Fibroblast of gingiva (primary cell): ENCODE data around the gene IREB2.
"Not testable (repeated sequence)": the region's sequence is repeated elsewhere in the genome, so short reads cannot be mapped to it uniquely, and the experiment has no call there.

Experiments used
- DNase-seq: peaks from one replicate; pipeline ENCODE4 v3.0.0-alpha.2; 2011; ENCODE audit warnings: low read depth

Gene IREB2

DNA sequence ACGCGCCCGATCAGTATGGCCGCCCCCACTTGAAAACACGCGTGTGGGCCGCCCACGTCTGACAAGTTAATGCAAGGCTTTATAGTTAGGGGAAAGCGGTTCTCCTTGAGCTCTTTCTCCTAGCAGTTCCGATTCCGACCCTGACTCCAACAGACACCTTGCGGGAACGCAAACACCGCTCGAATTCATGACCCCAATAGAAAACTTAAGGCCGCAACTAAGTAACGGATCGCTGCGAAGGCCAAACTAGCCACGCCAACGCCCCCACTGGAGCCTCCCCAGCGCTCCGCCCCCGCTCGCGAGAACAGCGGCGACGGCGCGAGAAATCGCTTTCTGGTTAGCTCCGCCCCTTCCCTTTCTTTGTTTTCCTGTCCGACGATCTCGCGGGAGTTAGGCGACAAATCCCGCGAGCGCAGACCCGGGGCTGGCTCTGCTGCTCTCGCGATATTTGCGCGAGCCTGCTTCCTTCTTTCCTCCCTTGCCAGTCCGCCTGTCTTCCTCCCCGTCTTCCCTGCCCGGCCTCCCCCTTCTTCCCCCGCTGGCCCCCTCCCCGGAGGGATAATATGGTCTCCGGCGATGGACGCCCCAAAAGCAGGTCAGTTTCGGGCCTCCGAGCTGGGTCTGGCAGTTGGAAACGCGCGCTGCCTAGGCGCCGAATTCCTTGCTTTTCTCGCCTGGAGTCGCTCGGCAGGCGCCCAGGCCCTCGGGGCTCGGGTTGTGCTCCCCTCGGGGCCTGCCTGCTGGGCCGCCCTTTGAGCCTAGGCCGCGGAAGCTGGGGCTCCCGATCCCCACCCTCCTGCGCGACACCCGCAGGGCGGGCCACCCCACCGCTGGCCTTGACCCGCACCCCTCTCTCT lies at the start of gene IREB2:
Gene IREB2, plus strand, starts transcription at position 455 of the 857 bp plus-strand sequence. Its CDS starts 122 bp downstream, at position 577.
- peak; percentile 98 for DNase-seq

DNA sequence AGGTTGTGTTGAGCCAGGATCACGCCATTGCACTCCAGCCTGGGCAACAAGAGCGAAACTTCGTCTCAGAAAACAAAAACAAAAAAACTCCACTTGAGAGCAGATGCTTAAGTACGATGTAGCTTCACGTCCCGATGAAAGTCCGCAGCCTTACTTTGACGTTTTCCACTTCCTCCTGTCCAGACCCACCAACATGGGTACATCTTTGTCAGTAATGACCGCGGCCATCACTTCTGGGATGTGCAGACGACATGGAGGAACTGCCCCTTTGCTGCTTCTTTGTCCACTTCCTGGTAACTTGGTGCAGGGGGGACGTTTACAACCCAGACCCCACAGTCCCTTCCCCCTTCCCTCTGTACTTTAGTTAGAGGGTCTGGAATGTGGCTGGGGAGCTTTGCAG lies 49.2 kb upstream of the IREB2 start:
- DNase-seq = no peak

DNA sequence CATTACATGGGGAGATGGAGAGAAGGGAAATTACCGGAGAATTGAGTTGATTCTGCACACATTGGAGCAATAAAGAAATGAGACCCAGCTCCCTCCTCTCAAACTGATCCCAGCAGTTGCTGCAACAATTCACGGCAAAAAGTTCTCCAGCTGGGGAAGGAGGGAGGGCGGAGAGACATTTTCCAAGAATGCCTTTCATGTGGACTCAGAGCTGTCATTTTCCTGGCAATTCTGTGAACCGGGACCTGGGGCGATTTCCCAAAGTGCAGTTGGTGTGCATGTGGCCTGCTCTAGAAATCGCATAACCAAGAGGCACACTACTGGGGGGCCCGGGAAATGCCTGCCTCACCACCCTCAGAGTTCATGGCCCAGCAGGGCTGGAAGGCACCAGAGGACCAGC lies 48.7 kb upstream of the IREB2 start:
- peak; percentile 68 for DNase-seq

GRCh38 chr15:78389738-78390137 lies 48.3 kb upstream of the IREB2 start:
- DNase-seq = no peak

- no peak for DNase-seq
Measured at GRCh38 chr15:78390242-78390641, 47.8 kb upstream of the IREB2 start.

DNA sequence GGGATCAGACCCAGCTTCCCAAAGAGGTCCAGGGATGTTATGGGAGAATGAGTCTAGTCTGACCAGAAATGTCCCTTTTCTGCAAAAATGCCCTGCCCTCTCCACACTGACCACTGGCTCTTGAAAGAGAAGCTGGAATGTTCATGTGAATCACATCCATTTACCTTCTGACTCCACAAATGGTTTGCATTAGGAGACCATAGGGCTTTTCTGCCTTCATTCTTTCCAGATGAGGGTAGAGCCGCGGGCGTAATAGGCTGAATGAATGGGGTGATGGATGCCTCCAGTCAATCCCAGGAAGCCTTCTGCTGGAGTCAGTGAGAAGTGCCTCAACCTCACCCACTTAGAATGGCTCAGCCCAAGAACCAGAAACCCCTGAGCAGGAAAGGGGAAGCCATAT lies 47.2 kb upstream of the IREB2 start:
- DNase-seq = peak; percentile 53

DNA sequence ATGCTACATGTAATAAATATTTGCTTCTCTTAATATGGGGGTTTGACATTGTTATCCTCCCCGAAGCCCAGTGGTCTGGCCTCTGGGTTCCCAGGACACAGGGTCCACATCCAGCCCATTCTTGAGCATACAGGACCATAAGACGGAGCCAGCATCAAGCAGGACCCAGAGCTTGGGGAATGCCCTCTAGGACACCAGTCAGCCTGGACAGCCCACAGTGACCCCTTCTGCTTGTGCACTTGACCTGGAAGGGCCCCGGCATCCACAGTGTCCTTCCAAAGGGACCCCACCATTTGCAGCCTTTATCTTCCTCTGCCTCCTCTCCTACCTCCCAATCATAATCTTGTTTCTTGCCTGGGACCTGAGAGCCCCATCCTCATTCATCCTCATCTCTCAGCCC lies 46.2 kb upstream of the IREB2 start:
- DNase-seq = no peak

GRCh38 chr15:78392430-78392829 lies 45.6 kb upstream of the IREB2 start:
- no peak for DNase-seq

DNA sequence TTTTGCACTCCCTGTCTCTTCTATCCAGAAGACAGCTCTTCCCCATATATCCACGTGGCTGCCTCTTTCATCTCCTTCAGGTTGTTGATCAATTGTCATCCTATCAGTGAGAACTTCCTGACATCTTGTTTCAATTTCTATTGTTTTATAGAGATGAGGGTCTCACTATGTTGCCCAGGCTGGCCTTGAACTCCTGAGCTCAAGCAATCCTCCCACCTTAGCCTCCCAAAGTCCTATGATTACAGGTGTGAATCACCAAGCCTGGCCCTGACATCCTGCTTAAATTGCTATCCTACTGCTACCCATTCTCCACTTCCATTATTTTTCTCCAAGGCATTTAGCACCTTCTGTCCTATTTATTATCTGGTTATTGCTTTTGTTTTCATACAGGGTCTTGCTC lies 44.9 kb upstream of the IREB2 start:
- no peak for DNase-seq

DNA sequence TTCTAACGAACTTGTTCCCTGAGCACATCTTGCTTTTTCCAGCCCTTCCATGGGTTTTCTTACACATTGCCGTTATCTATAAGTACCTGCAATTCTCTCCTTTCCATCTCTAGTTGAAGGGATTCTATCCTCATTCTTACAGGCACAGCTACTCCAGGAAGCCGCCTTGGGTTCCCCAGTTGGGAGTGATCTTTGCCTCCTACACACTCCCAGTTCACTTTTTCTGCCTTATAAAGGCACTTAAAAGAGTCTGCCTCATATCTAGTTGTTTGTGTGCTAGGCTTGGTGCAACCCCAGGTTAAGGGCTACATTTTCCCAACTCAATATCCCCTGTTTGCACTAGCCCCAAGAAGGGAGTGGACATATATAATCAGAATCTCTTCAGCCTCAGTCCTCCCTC lies 44.0 kb upstream of the IREB2 start:
- no peak for DNase-seq

DNA sequence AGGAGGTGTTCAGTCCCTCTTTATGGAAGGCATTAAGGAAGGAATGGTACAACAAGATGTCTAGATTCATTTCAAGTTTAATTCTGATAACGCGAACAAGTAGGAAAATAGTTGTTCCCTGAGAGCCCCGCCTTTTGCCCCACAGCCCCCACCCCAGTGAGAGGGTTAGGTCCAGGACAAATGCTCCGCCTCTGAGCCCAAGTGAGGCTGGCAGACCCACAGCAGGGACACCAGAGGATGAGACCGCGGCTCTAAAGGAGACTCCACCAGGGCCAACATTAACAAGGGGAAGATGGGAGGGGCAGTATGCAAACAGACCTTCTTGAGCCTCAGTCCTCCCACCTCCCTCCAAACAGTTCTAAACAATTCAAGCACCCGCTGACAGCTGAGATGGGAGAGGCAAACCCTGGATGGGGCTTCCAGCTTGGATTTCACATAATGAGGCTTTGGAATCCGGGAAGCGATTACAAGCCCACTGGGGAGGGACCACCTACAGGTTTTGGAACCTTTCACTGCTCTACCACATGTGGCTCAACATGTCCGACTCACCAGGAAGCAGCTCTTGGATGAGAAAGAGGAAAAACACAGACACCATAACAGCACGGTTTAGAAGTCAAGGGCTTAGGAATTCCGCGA lies 42.9 kb upstream of the IREB2 start:
- DNase-seq = no peak

GRCh38 chr15:78396186-78396814 lies 41.7 kb upstream of the IREB2 start:
- no peak for DNase-seq

DNA sequence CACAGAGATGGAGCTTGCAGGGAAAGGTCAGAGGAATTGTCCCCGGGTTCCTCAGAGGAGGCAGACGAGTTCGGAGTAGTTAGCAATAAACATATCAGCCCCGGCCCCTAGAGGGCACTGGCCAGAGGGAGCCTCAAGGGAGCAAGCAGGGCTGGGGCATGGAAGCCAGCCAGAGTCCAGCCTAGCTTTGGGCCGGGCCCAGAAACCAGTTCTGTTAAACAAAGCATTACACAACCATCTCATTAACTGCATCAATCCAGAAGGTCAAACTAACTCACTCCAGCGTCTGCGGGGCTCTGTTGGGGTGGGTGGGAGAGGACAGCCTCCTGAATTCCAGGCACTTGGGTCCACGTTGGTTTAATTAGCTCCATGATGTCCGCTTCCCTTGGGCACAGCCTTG lies 41.0 kb upstream of the IREB2 start:
- DNase-seq = peak; percentile 91

- DNase-seq = no peak
Measured at GRCh38 chr15:78397382-78397781, 40.6 kb upstream of the IREB2 start.

- no peak for DNase-seq
Measured at GRCh38 chr15:78398076-78398825, 39.8 kb upstream of the IREB2 start.

GRCh38 chr15:78399091-78399490 lies 38.9 kb upstream of the IREB2 start:
- peak; percentile 78 for DNase-seq

GRCh38 chr15:78402061-78402610 lies 35.9 kb upstream of the IREB2 start:
- no peak for DNase-seq

GRCh38 chr15:78404125-78404524 lies 33.9 kb upstream of the IREB2 start:
- no peak for DNase-seq

- not testable (repeated sequence) for DNase-seq
Measured at GRCh38 chr15:78404796-78405195, 33.2 kb upstream of the IREB2 start.

GRCh38 chr15:78405336-78405924 lies 32.6 kb upstream of the IREB2 start:
- no peak for DNase-seq

- DNase-seq = no peak
Measured at GRCh38 chr15:78406016-78406585, 31.9 kb upstream of the IREB2 start.
